ENCODE measurements around the gene PLXDC2. TPM values are rescaled to one million over a fixed set of nuclear protein-coding genes. Genes with fewer than 3 reads are reported as not detected.

PLXDC2 gene
- total and polyA plus RNA-seq, 2 donors (not counting 1 experiment from before 2014, with no cell fraction given), result 4.2 to 5.1 TPM

DNA sequence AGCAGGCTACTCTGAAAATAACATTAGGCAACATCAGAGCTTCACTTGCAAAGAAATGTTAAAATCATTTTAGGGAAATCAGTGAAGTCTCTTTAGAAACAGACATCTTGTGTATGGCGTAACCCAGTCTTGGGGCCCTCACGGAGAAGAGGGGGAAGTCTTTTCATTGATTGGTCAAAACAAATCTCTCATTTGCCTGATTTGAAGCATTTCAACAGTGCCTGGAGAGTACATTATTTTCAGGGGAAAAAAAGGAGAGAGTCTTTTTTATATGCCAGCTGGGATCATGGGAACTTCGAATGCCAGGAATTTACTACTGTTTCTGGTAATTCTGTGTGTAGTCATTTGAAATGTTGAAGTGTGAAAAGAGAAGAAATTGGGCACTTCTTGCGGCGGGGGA, 471.4 kb downstream of the PLXDC2 start:
- Histone ChIP-seq H3K27ac (ENCODE audit: insufficient read depth, low read length) (no peak overlapping the region), H3K4me1 (ENCODE audit: control insufficient read depth, extremely low read depth, insufficient read depth, low read length) (no peaks in the 10 kb centered on the region), H3K27me3 (ENCODE audit: control insufficient read depth, insufficient read depth, low read length) (no peaks in the 10 kb centered on the region), H3K4me2 (ENCODE audit: extremely low read depth, insufficient read depth, low read length) (no peak overlapping the region), H3K9ac (ENCODE audit: insufficient read depth, low read length) (no peak overlapping the region), H3K9me3 (ENCODE audit: control insufficient read depth, insufficient read depth, low read depth, low read length) (no peaks in the 10 kb centered on the region), H3K4me3 (replicated peaks in 1 of 4; ENCODE audit: control extremely low read depth in 1 of 4, insufficient read depth in 1 of 4, low read depth in 3 of 4, low read length in 4 of 4) (no peak overlapping the region), H4K20me1 (ENCODE audit: control insufficient read depth, extremely low read depth, insufficient read depth, low read length) (no peaks in the 10 kb centered on the region), H3K79me2 (ENCODE audit: control insufficient read depth, insufficient read depth, low read length) (no peaks in the 10 kb centered on the region), H3K36me3 (ENCODE audit: control insufficient read depth, insufficient read depth, low read length) (no peaks in the 10 kb centered on the region), H2AFZ (ENCODE audit: low read length) (no peak overlapping the region)
- no peak for DNase-seq (ENCODE audit: low read depth in 2 of 2)
- no peak for TF ChIP-seq CTCF (conservative IDR thresholded peaks at IDR 0.05 in 1 of 2, IDR thresholded peaks at IDR 0.05 in 1 of 2; ENCODE audit: low read depth in 1 of 2, low read length in 2 of 2)
- no peak for TF ChIP-seq EZH2 (IDR thresholded peaks at IDR 0.05; ENCODE audit: low read length, missing control alignments)

- H3K36me3 ChIP-seq (ENCODE audit: control insufficient read depth, insufficient read depth, low read length), result no peaks in the 10 kb centered on the region
- no peaks in the 10 kb centered on the region for H4K20me1 ChIP-seq (ENCODE audit: control insufficient read depth, extremely low read depth, insufficient read depth, low read length)
- H3K9me3 ChIP-seq (ENCODE audit: control insufficient read depth, insufficient read depth, low read depth, low read length), result no peaks in the 10 kb centered on the region
- H3K4me2 ChIP-seq (ENCODE audit: extremely low read depth, insufficient read depth, low read length), result no peak overlapping the region
- no peaks in the 10 kb centered on the region for H3K79me2 ChIP-seq (ENCODE audit: control insufficient read depth, insufficient read depth, low read length)
- DNase-seq (ENCODE audit: low read depth in 2 of 2), result no peak
- H3K4me3 ChIP-seq (replicated peaks in 1 of 4; ENCODE audit: control extremely low read depth in 1 of 4, insufficient read depth in 1 of 4, low read depth in 3 of 4, low read length in 4 of 4), result no peak overlapping the region
- H3K27me3 ChIP-seq (ENCODE audit: control insufficient read depth, insufficient read depth, low read length), result no peaks in the 10 kb centered on the region
- no peak overlapping the region for H3K9ac ChIP-seq (ENCODE audit: insufficient read depth, low read length)
- H2AFZ ChIP-seq (ENCODE audit: low read length), result no peak overlapping the region
- no peak for TF ChIP-seq CTCF (conservative IDR thresholded peaks at IDR 0.05 in 1 of 2, IDR thresholded peaks at IDR 0.05 in 1 of 2; ENCODE audit: low read depth in 1 of 2, low read length in 2 of 2)
- TF ChIP-seq EZH2 (IDR thresholded peaks at IDR 0.05; ENCODE audit: low read length, missing control alignments), result no peak
- no peak overlapping the region for H3K27ac ChIP-seq (ENCODE audit: insufficient read depth, low read length)
- no peaks in the 10 kb centered on the region for H3K4me1 ChIP-seq (ENCODE audit: control insufficient read depth, extremely low read depth, insufficient read depth, low read length)
These were observed 471.8 kb downstream of the PLXDC2 start for GRCh38 chr10:20288060-20288459.

DNA sequence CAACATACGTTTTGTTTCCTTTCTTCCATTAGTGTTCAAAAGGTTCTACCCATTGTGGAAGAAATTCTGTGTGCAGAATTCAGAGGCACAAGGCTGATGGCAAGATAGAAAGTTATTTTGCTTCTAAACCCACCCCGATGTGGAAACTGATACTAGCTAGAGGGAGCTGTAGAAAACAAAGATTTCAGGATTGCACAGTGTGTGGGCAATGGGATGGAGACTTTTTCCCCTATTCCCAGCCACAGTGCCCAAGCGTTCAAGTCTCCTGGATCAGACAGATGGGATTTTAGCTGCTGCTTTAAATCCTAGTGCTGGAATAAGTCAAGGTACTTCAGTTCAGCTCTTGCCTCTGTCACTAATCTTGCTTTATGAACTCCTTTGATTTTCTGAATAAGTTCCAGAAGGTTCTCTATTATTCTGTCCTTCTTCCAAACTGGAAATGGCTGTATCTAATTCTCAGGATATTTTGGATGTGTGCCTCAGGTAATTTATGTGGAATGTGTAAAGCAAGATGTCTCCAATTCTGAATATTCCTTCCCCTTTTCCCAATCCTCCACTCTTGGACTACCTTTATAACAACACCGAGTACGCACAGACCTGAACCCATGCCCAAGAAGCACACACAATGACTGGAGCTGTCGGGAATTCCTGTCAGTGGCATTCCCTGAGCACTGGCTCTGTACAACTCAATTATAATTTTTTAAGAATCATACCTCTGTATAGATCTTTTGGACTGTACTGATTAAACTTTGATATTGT, 473.0 kb downstream of the PLXDC2 start:
- Histone ChIP-seq H3K27ac (ENCODE audit: insufficient read depth, low read length) (no peak overlapping the region), H3K4me3 (replicated peaks in 1 of 4; ENCODE audit: control extremely low read depth in 1 of 4, insufficient read depth in 1 of 4, low read depth in 3 of 4, low read length in 4 of 4) (no peak overlapping the region), H3K4me2 (ENCODE audit: extremely low read depth, insufficient read depth, low read length) (no peak overlapping the region), H3K4me1 (ENCODE audit: control insufficient read depth, extremely low read depth, insufficient read depth, low read length) (no peaks in the 10 kb centered on the region), H3K36me3 (ENCODE audit: control insufficient read depth, insufficient read depth, low read length) (no peaks in the 10 kb centered on the region), H4K20me1 (ENCODE audit: control insufficient read depth, extremely low read depth, insufficient read depth, low read length) (no peaks in the 10 kb centered on the region), H2AFZ (ENCODE audit: low read length) (no peak overlapping the region), H3K27me3 (ENCODE audit: control insufficient read depth, insufficient read depth, low read length) (no peaks in the 10 kb centered on the region), H3K9me3 (ENCODE audit: control insufficient read depth, insufficient read depth, low read depth, low read length) (no peaks in the 10 kb centered on the region), H3K79me2 (ENCODE audit: control insufficient read depth, insufficient read depth, low read length) (no peaks in the 10 kb centered on the region), H3K9ac (ENCODE audit: insufficient read depth, low read length) (no peak overlapping the region)
- DNase-seq (ENCODE audit: low read depth in 2 of 2), result no peak
- TF ChIP-seq CTCF (conservative IDR thresholded peaks at IDR 0.05 in 1 of 2, IDR thresholded peaks at IDR 0.05 in 1 of 2; ENCODE audit: low read depth in 1 of 2, low read length in 2 of 2) (no peak), EZH2 (IDR thresholded peaks at IDR 0.05; ENCODE audit: low read length, missing control alignments) (no peak)
